CD4-positive, CD25-positive, alpha-beta regulatory T cell (primary cell): ENCODE data around the gene BTD. TPM values are rescaled to one million over a fixed set of nuclear protein-coding genes. Genes with fewer than 3 reads are reported as not detected.

Source experiments
- ATAC-seq, 2 donors: fragments of 150-1000 bp; cut with Tn5 transposase; one replicate each; pipeline ENCODE4 v1.10.0; 2021; ENCODE audit warnings: low read depth in 2 of 2, moderate number of reproducible peaks in 2 of 2, moderate library complexity in 1 of 2
- DNase-seq, 3 donors: peaks; one replicate each; pipeline versions ENCODE4 v3.0.0 to v3.0.0-alpha.2; 2012 to 2022; ENCODE audit warnings: mixed read lengths in 1 of 3
- H3K27ac ChIP-seq: one replicate; pipeline ENCODE4 v1.7.0; 2013; ENCODE audit warnings: mild to moderate bottlenecking, low read length; ENCODE audit not compliant: insufficient read depth, poor library complexity, severe bottlenecking
- H3K27me3 ChIP-seq: one replicate; pipeline ENCODE4 v1.7.0; 2013; ENCODE audit warnings: low read length; ENCODE audit not compliant: control insufficient read depth, insufficient read depth
- H3K36me3 ChIP-seq: one replicate; pipeline ENCODE4 v1.7.0; 2013; ENCODE audit warnings: mild to moderate bottlenecking, low read length, moderate library complexity; ENCODE audit not compliant: control insufficient read depth, insufficient read depth
- H3K4me1 ChIP-seq: 2 replicates; pipeline ENCODE4 v1.7.0; 2013; ENCODE audit warnings: mild to moderate bottlenecking, low read length; ENCODE audit not compliant: insufficient read depth, control insufficient read depth, poor library complexity, severe bottlenecking
- H3K4me3 ChIP-seq: one replicate; pipeline ENCODE4 v1.7.0; 2013; ENCODE audit warnings: low read depth, mild to moderate bottlenecking, low read length, moderate library complexity
- H3K9me3 ChIP-seq, 2 experiments: 1 replicate in 1 of 2; 2 replicates in 1 of 2; pipeline ENCODE4 v1.7.0; 2013; ENCODE audit warnings: low read length in 2 of 2, mild to moderate bottlenecking in 1 of 2, moderate library complexity in 1 of 2; ENCODE audit not compliant: control insufficient read depth in 2 of 2
- H3K27ac Mint-ChIP-seq, 3 donors: one replicate each; pipeline ENCODE4 v1.8.0; 2020 to 2022; ENCODE audit warnings: mild to moderate bottlenecking in 3 of 3, mixed read lengths in 3 of 3, moderate library complexity in 2 of 3
- H3K27me3 Mint-ChIP-seq: one replicate; pipeline ENCODE4 v1.8.0; 2022; ENCODE audit warnings: mild to moderate bottlenecking, mixed read lengths
- H3K36me3 Mint-ChIP-seq: one replicate; pipeline ENCODE4 v1.8.0; 2020; ENCODE audit warnings: mixed read lengths
- H3K4me1 Mint-ChIP-seq, 4 donors: one replicate each; pipeline ENCODE4 v1.8.0; 2020 to 2022; ENCODE audit warnings: mixed read lengths in 4 of 4, mild to moderate bottlenecking in 1 of 4
- H3K4me3 Mint-ChIP-seq, 4 donors: one replicate each; pipeline ENCODE4 v1.8.0; 2020 to 2022; ENCODE audit warnings: mild to moderate bottlenecking in 4 of 4, mixed read lengths in 4 of 4, moderate library complexity in 3 of 4
- H3K9me3 Mint-ChIP-seq, 7 donors: one replicate each; pipeline ENCODE4 v1.8.0; 2020 to 2022; ENCODE audit warnings: mixed read lengths in 7 of 7, mild to moderate bottlenecking in 3 of 7, moderate library complexity in 2 of 7
- polyA plus RNA-seq, 4 donors: library from polyadenylated mRNA; unstranded; fragments of 300-500 nt; fragmentation: Illumina TruSeq; gene quantifications; one replicate each; pipeline ENCODE4 v1.2.3, GENCODE V29; 2021
- total RNA-seq: library from RNA; stranded (reverse); gene quantifications from one replicate; pipeline ENCODE4 v1.2.3, GENCODE V29; 2022

The BTD gene
- total and polyA plus RNA-seq, 5 donors from 2014 or later = 22.7 to 35.8 (median 33.4) TPM

DNA sequence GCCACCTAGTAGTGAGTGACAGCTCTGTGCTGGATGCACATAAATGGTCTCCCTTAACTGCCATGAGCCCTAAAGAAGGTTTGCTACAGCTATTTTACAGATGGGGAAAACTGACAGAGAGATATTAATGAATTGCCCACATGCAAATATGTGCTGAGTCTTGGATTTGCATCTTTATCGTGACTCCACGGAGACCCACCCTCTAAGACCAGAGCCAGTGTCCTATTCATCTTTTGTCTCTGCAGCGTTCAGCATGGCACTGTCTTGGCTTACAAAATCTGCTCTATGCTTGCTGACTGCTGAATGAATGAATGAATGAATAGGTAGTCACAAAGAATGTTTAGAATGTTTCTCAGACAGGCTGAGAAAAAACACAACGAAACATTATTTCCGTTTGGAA is 48.3 kb downstream of the BTD start:
- Mint-ChIP-seq H3K27me3 (no peaks in the 10 kb centered on the region), H3K36me3 (peaks cover 19% of the 10 kb centered on the region), H3K27ac (peak overlapping the region in 1 of 3 donors; percentile 82), H3K4me3 (no peak overlapping the region), H3K9me3 (peaks cover 0 to 5% (median 2%) of the 10 kb centered on the region in 7 donors), H3K4me1 (peaks cover 8 to 41% (median 34%) of the 10 kb centered on the region in 4 donors)
- Histone ChIP-seq H3K4me3 (no peak overlapping the region), H3K4me1 (peaks cover 32% of the 10 kb centered on the region), H3K27me3 (no peaks in the 10 kb centered on the region), H3K27ac (no peak overlapping the region), H3K36me3 (peaks cover 3% of the 10 kb centered on the region), H3K9me3 (peaks cover 0 to under 1% of the 10 kb centered on the region in 2 experiments)
- DNase-seq (no peak), ATAC-seq (no peak)

DNA sequence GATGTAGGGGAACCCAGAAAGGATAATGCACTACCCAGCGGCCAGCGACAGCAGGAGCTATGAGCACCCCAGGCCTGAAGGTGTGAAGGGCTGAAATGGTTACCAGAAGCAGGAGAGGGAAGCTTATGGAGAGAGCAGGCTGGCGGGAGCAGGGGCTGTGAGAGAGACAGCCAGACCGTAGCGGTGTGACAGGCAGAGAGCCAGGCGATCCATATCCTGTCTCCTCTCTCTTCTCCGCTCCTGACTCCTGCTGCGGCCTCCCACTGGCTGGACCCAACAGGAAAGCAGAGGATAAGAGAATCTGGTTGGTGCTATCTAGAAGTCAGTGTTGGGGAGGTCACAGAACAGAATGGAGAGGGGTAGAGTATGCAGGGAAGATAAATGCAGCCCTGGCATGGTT is 49.9 kb downstream of the BTD start:
- Histone ChIP-seq H3K27ac (no peak overlapping the region), H3K36me3 (no peaks in the 10 kb centered on the region), H3K9me3 (peaks cover 10 to 13% of the 10 kb centered on the region in 2 experiments), H3K27me3 (no peaks in the 10 kb centered on the region), H3K4me1 (peaks cover 26% of the 10 kb centered on the region), H3K4me3 (no peak overlapping the region)
- peaks cover 0 to 12% (median 6%) of the 10 kb centered on the region in 7 donors for H3K9me3 Mint-ChIP-seq
- no peak overlapping the region for H3K4me3 Mint-ChIP-seq
- DNase-seq (no peak), ATAC-seq (no peak)
- H3K4me1 Mint-ChIP-seq = peaks cover 8 to 36% (median 30%) of the 10 kb centered on the region in 4 donors
- H3K36me3 Mint-ChIP-seq = peaks cover 18% of the 10 kb centered on the region
- H3K27ac Mint-ChIP-seq = no peak overlapping the region
- H3K27me3 Mint-ChIP-seq = no peaks in the 10 kb centered on the region

DNA sequence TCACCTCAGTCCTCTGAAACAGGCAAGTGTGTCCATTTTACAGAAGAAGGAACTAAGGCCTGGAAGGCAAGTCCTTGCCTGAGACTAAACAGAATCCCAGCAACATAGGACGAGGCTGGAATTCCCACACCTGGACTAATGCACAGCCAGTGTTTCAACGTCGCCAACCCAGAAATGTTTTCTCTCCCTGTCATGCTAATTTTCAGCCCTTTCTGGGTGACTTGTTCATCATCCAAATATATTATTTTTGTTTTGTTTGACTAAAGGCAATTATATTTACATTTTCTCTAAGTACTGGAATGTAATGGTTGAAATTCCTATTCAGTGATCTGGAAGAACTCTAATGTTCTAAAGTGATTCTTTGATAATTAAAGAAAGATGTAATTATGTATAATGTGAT is 51.8 kb downstream of the BTD start:
- Histone ChIP-seq H3K27ac (no peak overlapping the region), H3K9me3 (peaks cover 20 to 29% of the 10 kb centered on the region in 2 experiments), H3K4me1 (peaks cover 9% of the 10 kb centered on the region), H3K36me3 (no peaks in the 10 kb centered on the region), H3K4me3 (no peak overlapping the region), H3K27me3 (no peaks in the 10 kb centered on the region)
- DNase-seq = no peak
- H3K4me1 Mint-ChIP-seq = peaks cover 8 to 17% (median 13%) of the 10 kb centered on the region in 4 donors
- H3K4me3 Mint-ChIP-seq = no peak overlapping the region
- no peak for ATAC-seq
- H3K9me3 Mint-ChIP-seq = peaks cover 0 to 18% (median 9%) of the 10 kb centered on the region in 7 donors
- no peak overlapping the region for H3K27ac Mint-ChIP-seq
- no peaks in the 10 kb centered on the region for H3K27me3 Mint-ChIP-seq
- peaks cover 18% of the 10 kb centered on the region for H3K36me3 Mint-ChIP-seq

DNA sequence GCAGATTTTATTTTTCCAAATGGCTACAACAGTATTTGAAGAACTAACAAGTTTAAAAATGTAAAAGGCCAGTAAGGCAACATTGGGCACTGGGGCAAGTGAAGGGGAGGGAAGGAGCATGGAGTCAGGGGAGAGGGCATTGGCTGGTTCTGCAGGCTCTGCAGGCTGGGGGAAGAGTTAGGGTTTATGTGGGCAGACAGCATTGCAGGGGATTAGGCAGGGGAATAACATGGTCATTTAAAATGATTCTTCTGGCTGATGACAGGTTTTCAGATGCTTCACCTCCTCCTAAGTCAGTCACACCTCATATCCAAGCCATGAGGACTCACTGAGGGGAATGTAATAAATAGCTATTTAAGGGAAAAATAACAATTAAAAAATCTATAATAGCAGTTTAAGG is 52.6 kb downstream of the BTD start:
- DNase-seq (no peak), ATAC-seq (no peak)
- Mint-ChIP-seq H3K4me3 (no peak overlapping the region), H3K9me3 (peaks cover 0 to 18% (median 9%) of the 10 kb centered on the region in 7 donors), H3K27me3 (no peaks in the 10 kb centered on the region), H3K4me1 (peaks cover 5 to 10% (median 8%) of the 10 kb centered on the region in 4 donors), H3K27ac (peak overlapping the region in 1 of 3 donors; percentile 15), H3K36me3 (peaks cover 18% of the 10 kb centered on the region)
- no peak overlapping the region for H3K27ac ChIP-seq
- no peaks in the 10 kb centered on the region for H3K36me3 ChIP-seq
- peaks cover 20 to 29% of the 10 kb centered on the region in 2 experiments for H3K9me3 ChIP-seq
- no peak overlapping the region for H3K4me3 ChIP-seq
- no peaks in the 10 kb centered on the region for H3K27me3 ChIP-seq
- peaks cover under 1% of the 10 kb centered on the region for H3K4me1 ChIP-seq

DNA sequence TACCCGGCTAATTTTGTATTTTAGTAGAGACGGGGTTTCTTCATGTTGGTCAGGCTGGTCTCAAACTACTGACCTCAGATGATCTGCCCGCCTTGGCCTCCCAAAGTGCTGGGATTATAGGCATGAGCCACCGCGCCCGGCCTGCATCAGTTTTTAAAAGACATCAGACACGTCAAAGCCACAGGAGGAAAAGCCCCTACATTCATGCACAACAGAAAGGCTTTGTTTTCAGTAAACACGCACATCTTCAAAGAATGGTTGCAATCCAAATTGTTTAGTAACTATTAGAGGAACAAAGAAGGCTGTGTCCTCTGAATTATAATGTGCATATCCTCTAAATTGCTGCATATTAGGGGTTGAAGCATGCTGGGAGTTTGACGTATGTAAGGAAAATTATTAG is 53.3 kb downstream of the BTD start:
- no peak overlapping the region for H3K27ac ChIP-seq
- no peak overlapping the region for H3K4me3 ChIP-seq
- H3K36me3 ChIP-seq = no peaks in the 10 kb centered on the region
- H3K27me3 ChIP-seq = no peaks in the 10 kb centered on the region
- Mint-ChIP-seq H3K9me3 (peaks cover 2 to 18% (median 9%) of the 10 kb centered on the region in 7 donors), H3K36me3 (peaks cover 12% of the 10 kb centered on the region), H3K27ac (no peak overlapping the region), H3K27me3 (no peaks in the 10 kb centered on the region), H3K4me3 (no peak overlapping the region), H3K4me1 (peaks cover 5 to 9% (median 6%) of the 10 kb centered on the region in 4 donors)
- no peak for DNase-seq
- no peaks in the 10 kb centered on the region for H3K4me1 ChIP-seq
- peaks cover 20 to 29% of the 10 kb centered on the region in 2 experiments for H3K9me3 ChIP-seq
- no peak for ATAC-seq

DNA sequence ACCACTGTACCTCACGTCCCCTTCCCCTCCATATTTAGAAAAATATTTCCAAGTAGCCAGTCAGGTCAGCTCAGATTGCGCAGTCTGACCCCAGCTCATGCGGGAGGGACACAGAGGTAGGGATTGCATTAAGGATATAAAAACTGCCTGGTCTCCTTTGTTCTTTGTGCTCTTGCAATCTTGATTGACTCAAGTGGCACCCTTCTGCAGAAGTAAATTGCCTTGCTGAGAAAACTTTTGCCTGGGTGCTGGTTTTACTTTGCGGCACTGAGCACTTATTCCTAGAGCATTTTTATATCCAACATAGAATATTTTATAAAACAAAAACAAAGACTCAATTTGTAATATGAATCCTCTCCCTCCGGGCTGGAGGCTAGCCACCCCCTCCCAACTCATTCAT is 54.8 kb downstream of the BTD start:
- ATAC-seq (no peak), DNase-seq (no peak)
- Mint-ChIP-seq H3K9me3 (peaks cover 3 to 18% (median 9%) of the 10 kb centered on the region in 7 donors), H3K4me1 (peaks cover 4 to 8% (median 5%) of the 10 kb centered on the region in 4 donors), H3K27ac (no peak overlapping the region), H3K36me3 (peaks cover 12% of the 10 kb centered on the region), H3K4me3 (no peak overlapping the region), H3K27me3 (no peaks in the 10 kb centered on the region)
- Histone ChIP-seq H3K27me3 (no peaks in the 10 kb centered on the region), H3K27ac (no peak overlapping the region), H3K9me3 (peaks cover 20 to 29% of the 10 kb centered on the region in 2 experiments), H3K4me3 (no peak overlapping the region), H3K4me1 (no peaks in the 10 kb centered on the region), H3K36me3 (no peaks in the 10 kb centered on the region)

DNA sequence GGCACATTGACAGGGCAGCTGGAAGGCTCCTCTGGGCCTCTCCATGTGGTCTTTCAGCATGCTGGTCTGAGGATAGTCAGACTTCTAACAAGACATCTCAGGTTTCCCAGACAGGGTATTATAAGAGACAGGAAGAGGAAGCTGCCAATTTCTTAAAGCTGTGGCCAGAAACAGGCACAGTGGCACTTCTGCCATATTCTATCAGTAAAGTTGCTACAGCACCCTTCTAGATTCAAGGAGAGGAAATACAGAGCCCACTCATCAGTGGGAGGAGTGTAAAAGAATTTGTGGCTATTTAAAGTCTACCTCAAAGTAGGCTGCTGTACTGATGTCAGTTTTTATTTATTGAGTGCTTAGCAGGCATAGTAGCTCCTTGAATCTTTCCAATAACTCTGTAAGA is 55.5 kb downstream of the BTD start:
- Histone ChIP-seq H3K4me3 (no peak overlapping the region), H3K4me1 (no peaks in the 10 kb centered on the region), H3K27me3 (no peaks in the 10 kb centered on the region), H3K9me3 (peaks cover 20 to 29% of the 10 kb centered on the region in 2 experiments), H3K36me3 (no peaks in the 10 kb centered on the region), H3K27ac (no peak overlapping the region)
- Mint-ChIP-seq H3K4me1 (peaks cover 4 to 8% (median 5%) of the 10 kb centered on the region in 4 donors), H3K36me3 (peaks cover 12% of the 10 kb centered on the region), H3K27me3 (no peaks in the 10 kb centered on the region), H3K9me3 (peaks cover 3 to 20% (median 9%) of the 10 kb centered on the region in 7 donors), H3K4me3 (no peak overlapping the region), H3K27ac (no peak overlapping the region)
- DNase-seq (no peak), ATAC-seq (no peak)

DNA sequence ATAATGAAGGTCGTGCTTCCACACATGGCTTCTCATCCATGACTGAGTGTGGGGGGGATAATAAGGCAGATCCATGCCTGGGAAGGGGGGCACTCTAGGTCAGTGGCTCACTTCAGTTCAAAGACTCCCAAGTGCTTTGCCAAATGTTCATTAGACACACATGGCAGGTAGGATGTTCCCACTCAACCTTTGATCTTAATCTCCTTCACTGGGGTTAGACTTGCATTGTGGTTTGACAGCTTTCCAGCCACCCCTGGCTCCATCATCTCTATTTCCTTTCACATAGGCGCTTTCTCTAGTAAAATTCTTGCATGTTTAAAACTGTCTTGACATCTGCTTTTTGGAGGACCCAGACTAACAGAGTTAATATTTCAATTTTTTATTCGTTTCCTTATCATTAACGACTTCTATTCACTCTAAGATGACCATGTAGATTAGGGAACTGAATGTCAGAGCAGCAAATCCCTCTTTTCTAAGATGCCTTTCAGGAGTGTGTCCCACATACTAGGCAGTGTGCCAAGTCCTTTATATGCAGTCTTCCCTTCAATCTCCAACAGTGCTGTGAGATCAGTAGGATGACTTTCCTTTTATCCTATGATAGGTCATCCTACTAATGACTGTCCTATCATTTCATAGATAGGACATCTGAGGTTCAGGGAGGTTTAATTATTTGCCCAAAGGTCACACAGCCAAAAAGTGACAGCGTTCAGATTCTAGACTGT is 57.9 kb downstream of the BTD start:
- H3K9me3 ChIP-seq = peaks cover 20 to 29% of the 10 kb centered on the region in 2 experiments
- H3K27me3 ChIP-seq = no peaks in the 10 kb centered on the region
- no peak overlapping the region for H3K27ac Mint-ChIP-seq
- ATAC-seq (no peak), DNase-seq (no peak)
- H3K4me3 ChIP-seq = no peak overlapping the region
- H3K36me3 Mint-ChIP-seq = peaks cover 4% of the 10 kb centered on the region
- no peak overlapping the region for H3K4me3 Mint-ChIP-seq
- H3K36me3 ChIP-seq = no peaks in the 10 kb centered on the region
- H3K9me3 Mint-ChIP-seq = peaks cover 1 to 26% (median 8%) of the 10 kb centered on the region in 7 donors
- H3K27ac ChIP-seq = no peak overlapping the region
- no peaks in the 10 kb centered on the region for H3K4me1 ChIP-seq
- H3K4me1 Mint-ChIP-seq = peaks cover 4 to 11% (median 5%) of the 10 kb centered on the region in 4 donors
- H3K27me3 Mint-ChIP-seq = no peaks in the 10 kb centered on the region
